GM18502 (cell line): Measurements from ENCODE around the gene DPM3.
"Not testable (repeated sequence)": the region's sequence is repeated elsewhere in the genome, so short reads cannot be mapped to it uniquely, and the experiment has no call there.

Source experiments
- ATAC-seq: cut with Tn5 transposase; IDR thresholded peaks from one replicate; pipeline ENCODE4 v1.9.1; 2021; ENCODE audit warnings: mild to moderate bottlenecking; ENCODE audit not compliant: unreplicated experiment, poor library complexity

The DPM3 gene

GRCh38 chr1:155175927-155176371 is 35.6 kb upstream of the DPM3 start:
- ATAC-seq: no peak

- no peak for ATAC-seq
These were observed 35.1 kb upstream of the DPM3 start for GRCh38 chr1:155175281-155175926.

GRCh38 chr1:155174324-155175280 is 34.3 kb upstream of the DPM3 start:
- no peak for ATAC-seq

GRCh38 chr1:155173478-155174323 is 33.4 kb upstream of the DPM3 start, which contains the start of gene TRIM46:
TRIM46 (plus strand) TSS chr1:155173849; CDS start chr1:155173967, 118 bp downstream.
- ATAC-seq: peak; percentile 11

- peak; percentile 69 for ATAC-seq
These were observed 32.6 kb upstream of the DPM3 start, which contains the start of gene KRTCAP2 for GRCh38 chr1:155172732-155173477. KRTCAP2 (minus strand) TSS chr1:155173304; CDS start chr1:155173224, 80 bp downstream.

- peak; percentile 12 for ATAC-seq
These were observed 31.8 kb upstream of the DPM3 start for GRCh38 chr1:155171836-155172731.

- no peak for ATAC-seq
These were observed 30.5 kb upstream of the DPM3 start for GRCh38 chr1:155170806-155171205.

GRCh38 chr1:155170101-155170785 is 29.9 kb upstream of the DPM3 start:
- no peak for ATAC-seq

GRCh38 chr1:155169541-155169940 is 29.2 kb upstream of the DPM3 start:
- no peak for ATAC-seq

- no peak for ATAC-seq
These were observed 28.3 kb upstream of the DPM3 start for GRCh38 chr1:155168456-155169210.

GRCh38 chr1:155168105-155168445 is 27.7 kb upstream of the DPM3 start:
- ATAC-seq: not testable (repeated sequence)

GRCh38 chr1:155167166-155168104 is 27.1 kb upstream of the DPM3 start:
- ATAC-seq: peak; percentile 55

GRCh38 chr1:155166471-155167165 is 26.3 kb upstream of the DPM3 start:
- no peak for ATAC-seq

GRCh38 chr1:155166051-155166470 is 25.7 kb upstream of the DPM3 start:
- no peak for ATAC-seq

GRCh38 chr1:155164625-155165024 is 24.3 kb upstream of the DPM3 start:
- ATAC-seq: not testable (repeated sequence)

- not testable (repeated sequence) for ATAC-seq
These were observed 23.5 kb upstream of the DPM3 start for GRCh38 chr1:155163785-155164184.
